Duodenal mucosa (tissue), 2 donors: ENCODE measurements around the gene EVPLL.
"Not testable (repeated sequence)": the region's sequence is repeated elsewhere in the genome, so short reads cannot be mapped to it uniquely, and the experiment has no call there.

Experiments
- H3K27ac ChIP-seq: one replicate; pipeline ENCODE4 v1.7.0; 2013; ENCODE audit warnings: low read depth, low read length
- H3K27me3 ChIP-seq, 2 donors: one replicate each; pipeline ENCODE4 v1.7.0; 2013; ENCODE audit warnings: low read length in 2 of 2, control low read depth in 1 of 2; ENCODE audit not compliant: insufficient read depth in 2 of 2, control insufficient read depth in 1 of 2
- H3K36me3 ChIP-seq, 2 donors: one replicate each; pipeline ENCODE4 v1.7.0; 2013; ENCODE audit warnings: low read length in 2 of 2, control low read depth in 1 of 2; ENCODE audit not compliant: insufficient read depth in 2 of 2, control insufficient read depth in 1 of 2
- H3K4me1 ChIP-seq, 2 donors: one replicate each; pipeline ENCODE4 v1.7.0; 2013; ENCODE audit warnings: low read length in 2 of 2, control low read depth in 1 of 2; ENCODE audit not compliant: insufficient read depth in 2 of 2, control insufficient read depth in 1 of 2
- H3K4me3 ChIP-seq, 2 donors: one replicate each; pipeline ENCODE4 v1.7.0; 2013; ENCODE audit warnings: low read length in 2 of 2, low read depth in 1 of 2
- H3K9ac ChIP-seq, 2 donors: one replicate each; pipeline ENCODE4 v1.7.0; 2013; ENCODE audit warnings: low read length in 2 of 2, low read depth in 1 of 2
- H3K9me3 ChIP-seq, 2 donors: one replicate each; pipeline ENCODE4 v1.7.0; 2013; ENCODE audit warnings: low read length in 2 of 2, control low read depth in 1 of 2; ENCODE audit not compliant: control insufficient read depth in 1 of 2

The EVPLL gene

GRCh38 chr17:18361837-18362697, 15.5 kb upstream of the EVPLL start:
- Histone ChIP-seq H3K36me3 (no peaks in the 10 kb centered on the region), H3K4me3 (peak overlapping the region; percentile 85 to 97), H3K9ac (peak overlapping the region; percentile 75 to 79), H3K9me3 (no peaks in the 10 kb centered on the region), H3K4me1 (peaks cover 0 to 10% of the 10 kb centered on the region in 2 donors), H3K27me3 (no peaks in the 10 kb centered on the region), H3K27ac (peak overlapping the region; percentile 10)

GRCh38 chr17:18362698-18363100, 14.9 kb upstream of the EVPLL start:
- H3K4me1 ChIP-seq = peaks cover 0 to 10% of the 10 kb centered on the region in 2 donors
- peak overlapping the region; percentile 75 to 79 for H3K9ac ChIP-seq
- H3K9me3 ChIP-seq = no peaks in the 10 kb centered on the region
- H3K27ac ChIP-seq = peak overlapping the region; percentile 77
- H3K4me3 ChIP-seq = peak overlapping the region; percentile 85 to 97
- H3K36me3 ChIP-seq = no peaks in the 10 kb centered on the region
- no peaks in the 10 kb centered on the region for H3K27me3 ChIP-seq

GRCh38 chr17:18363101-18364049, 14.2 kb upstream of the EVPLL start, which contains the start of gene SHMT1:
SHMT1 (minus strand) TSS chr17:18363550; CDS start chr17:18355981, 7,569 bp downstream.
- no peaks in the 10 kb centered on the region for H3K9me3 ChIP-seq

GRCh38 chr17:18364166-18364565, 13.4 kb upstream of the EVPLL start:
- Histone ChIP-seq H3K36me3 (no peaks in the 10 kb centered on the region), H3K27ac (no peak overlapping the region), H3K4me1 (peaks cover 0 to 10% of the 10 kb centered on the region in 2 donors), H3K9me3 (no peaks in the 10 kb centered on the region), H3K4me3 (no peak overlapping the region), H3K9ac (no peak overlapping the region), H3K27me3 (no peaks in the 10 kb centered on the region)

More at GRCh38 chr17:18363101-18364049, 14.2 kb upstream of the EVPLL start, which contains the start of gene SHMT1:
- Histone ChIP-seq H3K4me3 (peak within 1 kb of the TSS; percentile 85 to 97), H3K36me3 (no peaks in the 10 kb centered on the region), H3K27me3 (no peaks in the 10 kb centered on the region), H3K9ac (peak within 1 kb of the TSS; percentile 75 to 79), H3K4me1 (peaks cover 0 to 10% of the 10 kb centered on the region in 2 donors), H3K27ac (peak within 1 kb of the TSS; percentile 77)

- Histone ChIP-seq H3K27me3 (no peaks in the 10 kb centered on the region), H3K36me3 (no peaks in the 10 kb centered on the region)
These were observed 8.6 kb upstream of the EVPLL start for GRCh38 chr17:18368946-18369345.

GRCh38 chr17:18370761-18371160, 6.8 kb upstream of the EVPLL start:
- peaks cover 0 to 5% of the 10 kb centered on the region in 2 donors for H3K9me3 ChIP-seq
- H3K36me3 ChIP-seq = no peaks in the 10 kb centered on the region
- H3K27ac ChIP-seq = no peak overlapping the region

More at GRCh38 chr17:18368946-18369345, 8.6 kb upstream of the EVPLL start:
- Histone ChIP-seq H3K4me3 (no peak overlapping the region), H3K4me1 (no peaks in the 10 kb centered on the region), H3K9me3 (no peaks in the 10 kb centered on the region), H3K9ac (no peak overlapping the region), H3K27ac (no peak overlapping the region)

GRCh38 chr17:18371455-18371854, 6.1 kb upstream of the EVPLL start:
- no peak overlapping the region for H3K9ac ChIP-seq
- H3K9me3 ChIP-seq = peaks cover 0 to 5% of the 10 kb centered on the region in 2 donors
- no peaks in the 10 kb centered on the region for H3K36me3 ChIP-seq
- H3K27ac ChIP-seq = no peak overlapping the region
- no peaks in the 10 kb centered on the region for H3K4me1 ChIP-seq
- H3K4me3 ChIP-seq = no peak overlapping the region
- H3K27me3 ChIP-seq = no peaks in the 10 kb centered on the region

More at GRCh38 chr17:18370761-18371160, 6.8 kb upstream of the EVPLL start:
- Histone ChIP-seq H3K4me1 (no peaks in the 10 kb centered on the region), H3K9ac (no peak overlapping the region), H3K4me3 (no peak overlapping the region), H3K27me3 (no peaks in the 10 kb centered on the region)

- H3K9ac ChIP-seq, H3K27ac ChIP-seq, H3K9me3 ChIP-seq, H3K36me3 ChIP-seq, H3K4me3 ChIP-seq, H3K27me3 ChIP-seq: not testable (repeated sequence)
- H3K4me1 ChIP-seq = peaks cover 0 to 11% of the 10 kb centered on the region in 2 donors
These were observed 4.4 kb upstream of the EVPLL start for GRCh38 chr17:18373181-18373580.

GRCh38 chr17:18374216-18374615, 3.4 kb upstream of the EVPLL start:
- no peaks in the 10 kb centered on the region for H3K27me3 ChIP-seq
- H3K4me3 ChIP-seq = no peak overlapping the region
- peaks cover 0 to 15% of the 10 kb centered on the region in 2 donors for H3K4me1 ChIP-seq
- H3K27ac ChIP-seq = no peak overlapping the region
- no peak overlapping the region for H3K9ac ChIP-seq
- H3K36me3 ChIP-seq = no peaks in the 10 kb centered on the region
- peaks cover 0 to 5% of the 10 kb centered on the region in 2 donors for H3K9me3 ChIP-seq

- Histone ChIP-seq H3K27ac (no peak overlapping the region), H3K36me3 (no peaks in the 10 kb centered on the region), H3K4me3 (no peak overlapping the region), H3K9me3 (peaks cover 0 to 5% of the 10 kb centered on the region in 2 donors), H3K4me1 (peaks cover 0 to 22% of the 10 kb centered on the region in 2 donors), H3K9ac (no peak overlapping the region), H3K27me3 (peaks cover 0 to 7% of the 10 kb centered on the region in 2 donors)
These were observed 577 bp downstream of the EVPLL start for GRCh38 chr17:18378205-18378505.
